ENCODE measurements around the gene SLC15A3.

SLC15A3 gene

DNA sequence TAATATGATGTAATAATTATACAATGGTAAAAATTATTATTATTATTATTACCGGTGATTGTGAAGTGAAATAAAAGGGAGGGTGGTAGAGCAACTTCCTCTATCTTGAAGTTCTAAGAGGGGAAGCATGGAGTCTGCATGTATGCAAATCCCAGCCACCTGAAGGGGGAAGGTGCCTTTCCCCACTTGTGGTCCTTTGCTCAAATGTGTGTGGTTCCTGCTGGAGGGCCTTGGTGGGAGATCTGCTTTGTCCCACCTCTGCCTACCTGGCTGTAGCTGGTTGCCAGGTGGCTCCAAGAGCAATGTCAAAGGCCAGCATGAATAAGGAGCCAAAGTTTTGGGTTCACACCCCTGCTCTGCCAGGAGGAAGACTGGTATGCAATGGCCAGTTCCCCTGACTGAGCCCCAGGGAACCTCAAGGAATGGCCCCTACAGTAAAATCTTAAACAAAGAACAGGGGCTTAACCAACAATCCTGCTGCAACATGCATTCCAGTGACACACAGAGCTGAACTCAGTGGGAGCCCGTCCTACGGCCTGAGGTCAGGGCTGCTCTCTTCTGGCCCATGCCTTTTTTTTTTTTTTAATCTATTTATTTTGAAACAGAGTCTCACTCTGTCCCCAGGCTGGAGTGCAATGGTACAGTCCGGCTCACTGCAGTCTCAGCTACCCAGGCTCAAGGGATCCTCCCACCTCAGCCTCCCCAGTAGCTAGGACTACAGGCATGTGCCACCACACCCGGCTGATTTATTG lies 19.2 kb downstream of the SLC15A3 start:
- Histone ChIP-seq H3K9me3 (ENCODE audit: control insufficient read depth, insufficient read depth, low read depth, low read length) (no peaks in the 10 kb centered on the region), H3K27ac (ENCODE audit: extremely low read depth, low read depth, low read length) (no peak overlapping the region), H3K4me1 (ENCODE audit: control insufficient read depth, insufficient read depth, low read length) (no peaks in the 10 kb centered on the region), H3K4me3 (ENCODE audit: low read depth, low read length) (no peak overlapping the region), H3K36me3 (ENCODE audit: control insufficient read depth in 2 of 2, insufficient read depth in 1 of 2, low read length in 2 of 2) (peaks cover 0 to 77% of the 10 kb centered on the region in 2 experiments; a peak in 1 of 3 replicates)
- no peak for TF ChIP-seq ZNF596 (tag by site-specific recombination; IDR thresholded peaks at IDR 0.05)
- TF ChIP-seq, protein P1, sequence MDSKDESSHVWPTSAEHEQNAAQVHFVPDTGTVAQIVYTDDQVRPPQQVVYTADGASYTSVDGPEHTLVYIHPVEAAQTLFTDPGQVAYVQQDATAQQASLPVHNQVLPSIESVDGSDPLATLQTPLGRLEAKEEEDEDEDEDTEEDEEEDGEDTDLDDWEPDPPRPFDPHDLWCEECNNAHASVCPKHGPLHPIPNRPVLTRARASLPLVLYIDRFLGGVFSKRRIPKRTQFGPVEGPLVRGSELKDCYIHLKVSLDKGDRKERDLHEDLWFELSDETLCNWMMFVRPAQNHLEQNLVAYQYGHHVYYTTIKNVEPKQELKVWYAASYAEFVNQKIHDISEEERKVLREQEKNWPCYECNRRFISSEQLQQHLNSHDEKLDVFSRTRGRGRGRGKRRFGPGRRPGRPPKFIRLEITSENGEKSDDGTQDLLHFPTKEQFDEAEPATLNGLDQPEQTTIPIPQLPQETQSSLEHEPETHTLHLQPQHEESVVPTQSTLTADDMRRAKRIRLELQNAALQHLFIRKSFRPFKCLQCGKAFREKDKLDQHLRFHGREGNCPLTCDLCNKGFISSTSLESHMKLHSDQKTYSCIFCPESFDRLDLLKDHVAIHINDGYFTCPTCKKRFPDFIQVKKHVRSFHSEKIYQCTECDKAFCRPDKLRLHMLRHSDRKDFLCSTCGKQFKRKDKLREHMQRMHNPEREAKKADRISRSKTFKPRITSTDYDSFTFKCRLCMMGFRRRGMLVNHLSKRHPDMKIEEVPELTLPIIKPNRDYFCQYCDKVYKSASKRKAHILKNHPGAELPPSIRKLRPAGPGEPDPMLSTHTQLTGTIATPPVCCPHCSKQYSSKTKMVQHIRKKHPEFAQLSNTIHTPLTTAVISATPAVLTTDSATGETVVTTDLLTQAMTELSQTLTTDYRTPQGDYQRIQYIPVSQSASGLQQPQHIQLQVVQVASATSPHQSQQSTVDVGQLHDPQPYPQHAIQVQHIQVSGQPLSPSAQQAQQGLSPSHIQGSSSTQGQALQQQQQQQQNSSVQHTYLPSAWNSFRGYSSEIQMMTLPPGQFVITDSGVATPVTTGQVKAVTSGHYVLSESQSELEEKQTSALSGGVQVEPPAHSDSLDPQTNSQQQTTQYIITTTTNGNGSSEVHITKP (tag by site-specific recombination; IDR thresholded peaks at IDR 0.05) = peak; percentile 86
- ChIA-PET POLR2A (interaction anchor here (0.7 to 1.0 kb wide), 3 partner anchors 16 to 161 kb away, joined by 3 to 4 read pairs (median 3); no protein-coding TSS in a partner anchor), CTCF (interaction anchor here (0.6 to 0.7 kb wide), 2 partner anchors 22 to 197 kb away, joined by 4 to 5 read pairs; no protein-coding TSS in a partner anchor)

DNA sequence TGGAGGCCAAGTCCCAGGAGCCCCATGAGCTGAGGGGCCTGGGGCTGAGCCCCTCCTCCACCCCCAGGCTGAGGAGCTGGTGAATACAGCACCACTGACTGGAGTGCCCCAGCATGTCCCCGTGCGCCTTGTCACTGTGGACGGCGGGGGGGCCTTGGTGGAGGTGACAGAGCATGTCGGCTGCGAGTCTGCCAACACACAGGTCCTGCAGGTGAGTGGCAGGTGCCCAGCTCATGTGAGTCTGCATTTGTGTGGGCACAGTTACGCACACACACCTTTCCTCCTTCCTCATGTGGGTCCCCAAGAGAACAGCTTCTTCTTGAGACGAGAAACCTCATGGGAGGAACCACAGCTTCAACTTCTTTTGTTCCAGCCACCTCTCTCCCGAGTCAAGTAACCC lies 20.1 kb downstream of the SLC15A3 start:
- H3K4me1 ChIP-seq (ENCODE audit: control insufficient read depth, insufficient read depth, low read length) = no peaks in the 10 kb centered on the region
- H3K4me3 ChIP-seq (ENCODE audit: low read depth, low read length) = no peak overlapping the region
- TF ChIP-seq ZNF114 (tag by site-specific recombination; IDR thresholded peaks at IDR 0.05) (no peak), ZFP3 (tag by site-specific recombination; IDR thresholded peaks at IDR 0.05; ENCODE audit: low read depth) (no peak), BCL11A (tag by site-specific recombination; IDR thresholded peaks at IDR 0.05; ENCODE audit: low read depth) (no peak), ZNF501 (tag by site-specific recombination; IDR thresholded peaks at IDR 0.05) (no peak), EGR2 (tag by site-specific recombination; IDR thresholded peaks at IDR 0.05; ENCODE audit: low read depth) (no peak), ZNF132 (tag by site-specific recombination; IDR thresholded peaks at IDR 0.05; ENCODE audit: borderline replicate concordance) (no peak), ZFP69B (tag by site-specific recombination; IDR thresholded peaks at IDR 0.05) (no peak), ZEB2 (tag by site-specific recombination; IDR thresholded peaks at IDR 0.05) (no peak), OVOL3 (tag by site-specific recombination; IDR thresholded peaks at IDR 0.05) (no peak), ZNF555 (tag by site-specific recombination; conservative IDR thresholded peaks at IDR 0.05) (no peak), ZNF529 (tag by site-specific recombination; IDR thresholded peaks at IDR 0.05; ENCODE audit: insufficient replicate concordance) (no peak)
- TF ChIP-seq, protein P2, sequence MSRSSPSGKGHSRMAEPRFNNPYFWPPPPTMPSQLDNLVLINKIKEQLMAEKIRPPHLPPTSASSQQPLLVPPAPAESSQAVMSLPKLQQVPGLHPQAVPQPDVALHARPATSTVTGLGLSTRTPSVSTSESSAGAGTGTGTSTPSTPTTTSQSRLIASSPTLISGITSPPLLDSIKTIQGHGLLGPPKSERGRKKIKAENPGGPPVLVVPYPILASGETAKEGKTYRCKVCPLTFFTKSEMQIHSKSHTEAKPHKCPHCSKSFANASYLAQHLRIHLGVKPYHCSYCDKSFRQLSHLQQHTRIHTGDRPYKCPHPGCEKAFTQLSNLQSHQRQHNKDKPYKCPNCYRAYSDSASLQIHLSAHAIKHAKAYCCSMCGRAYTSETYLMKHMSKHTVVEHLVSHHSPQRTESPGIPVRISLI (tag by site-specific recombination; IDR thresholded peaks at IDR 0.05) = no peak
- TF ChIP-seq, protein P3, sequence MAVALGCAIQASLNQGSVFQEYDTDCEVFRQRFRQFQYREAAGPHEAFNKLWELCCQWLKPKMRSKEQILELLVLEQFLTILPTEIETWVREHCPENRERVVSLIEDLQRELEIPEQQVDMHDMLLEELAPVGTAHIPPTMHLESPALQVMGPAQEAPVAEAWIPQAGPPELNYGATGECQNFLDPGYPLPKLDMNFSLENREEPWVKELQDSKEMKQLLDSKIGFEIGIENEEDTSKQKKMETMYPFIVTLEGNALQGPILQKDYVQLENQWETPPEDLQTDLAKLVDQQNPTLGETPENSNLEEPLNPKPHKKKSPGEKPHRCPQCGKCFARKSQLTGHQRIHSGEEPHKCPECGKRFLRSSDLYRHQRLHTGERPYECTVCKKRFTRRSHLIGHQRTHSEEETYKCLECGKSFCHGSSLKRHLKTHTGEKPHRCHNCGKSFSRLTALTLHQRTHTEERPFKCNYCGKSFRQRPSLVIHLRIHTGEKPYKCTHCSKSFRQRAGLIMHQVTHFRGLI (tag by site-specific recombination; IDR thresholded peaks at IDR 0.05) = no peak
- ChIA-PET CTCF (no interaction called here), POLR2A (interaction anchor here (1.4 kb wide), 1 partner anchor 17 kb away, joined by 4 read pairs; no protein-coding TSS in a partner anchor)
- no peak overlapping the region for H3K27ac ChIP-seq (ENCODE audit: extremely low read depth, low read depth, low read length)
- peaks cover 0 to 85% of the 10 kb centered on the region in 2 experiments; a peak in 1 of 3 replicates for H3K36me3 ChIP-seq (ENCODE audit: control insufficient read depth in 2 of 2, insufficient read depth in 1 of 2, low read length in 2 of 2)
- no peaks in the 10 kb centered on the region for H3K9me3 ChIP-seq (ENCODE audit: control insufficient read depth, insufficient read depth, low read depth, low read length)

Data from HEK293 (cell line).